ENCODE measurements around the gene QSOX2.

DNA sequence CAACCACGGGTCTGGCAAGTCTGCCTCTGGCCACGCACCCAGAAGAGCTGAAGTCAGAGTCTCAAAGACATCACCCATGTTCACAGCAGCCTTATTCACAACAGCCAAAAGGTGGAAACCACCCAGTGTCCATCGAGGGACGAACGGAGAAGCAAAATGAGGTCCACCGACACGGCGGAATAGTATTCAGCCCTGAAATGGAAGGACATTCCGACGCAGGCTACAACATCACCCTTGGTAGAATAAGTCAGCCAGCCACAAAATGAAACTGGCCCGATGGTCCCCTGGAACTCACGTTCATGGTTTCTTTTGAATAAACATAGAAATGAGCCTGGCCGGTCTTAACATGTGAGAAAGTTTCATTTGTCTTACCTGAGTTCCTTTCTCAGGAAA, 41.4 kb upstream of the QSOX2 start:
- TF ChIP-seq, protein P1, sequence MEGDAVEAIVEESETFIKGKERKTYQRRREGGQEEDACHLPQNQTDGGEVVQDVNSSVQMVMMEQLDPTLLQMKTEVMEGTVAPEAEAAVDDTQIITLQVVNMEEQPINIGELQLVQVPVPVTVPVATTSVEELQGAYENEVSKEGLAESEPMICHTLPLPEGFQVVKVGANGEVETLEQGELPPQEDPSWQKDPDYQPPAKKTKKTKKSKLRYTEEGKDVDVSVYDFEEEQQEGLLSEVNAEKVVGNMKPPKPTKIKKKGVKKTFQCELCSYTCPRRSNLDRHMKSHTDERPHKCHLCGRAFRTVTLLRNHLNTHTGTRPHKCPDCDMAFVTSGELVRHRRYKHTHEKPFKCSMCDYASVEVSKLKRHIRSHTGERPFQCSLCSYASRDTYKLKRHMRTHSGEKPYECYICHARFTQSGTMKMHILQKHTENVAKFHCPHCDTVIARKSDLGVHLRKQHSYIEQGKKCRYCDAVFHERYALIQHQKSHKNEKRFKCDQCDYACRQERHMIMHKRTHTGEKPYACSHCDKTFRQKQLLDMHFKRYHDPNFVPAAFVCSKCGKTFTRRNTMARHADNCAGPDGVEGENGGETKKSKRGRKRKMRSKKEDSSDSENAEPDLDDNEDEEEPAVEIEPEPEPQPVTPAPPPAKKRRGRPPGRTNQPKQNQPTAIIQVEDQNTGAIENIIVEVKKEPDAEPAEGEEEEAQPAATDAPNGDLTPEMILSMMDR (conservative IDR thresholded peaks at IDR 0.05; ENCODE audit: low read depth, low read length): no peak
- TF ChIP-seq EZH2 (IDR thresholded peaks at IDR 0.05; ENCODE audit: low read length, unreplicated experiment) (no peak), EZH2phosphoT487 (IDR thresholded peaks at IDR 0.05; ENCODE audit: borderline replicate concordance, low read length) (no peak)

Measured in PC-3 (cell line).